ENCODE data around the gene BSG. TPM values are rescaled to one million over a fixed set of nuclear protein-coding genes. Genes with fewer than 3 reads are reported as not detected.

Gene BSG
- total RNA-seq, 1 experiment from 2014 or later: 653 TPM

DNA sequence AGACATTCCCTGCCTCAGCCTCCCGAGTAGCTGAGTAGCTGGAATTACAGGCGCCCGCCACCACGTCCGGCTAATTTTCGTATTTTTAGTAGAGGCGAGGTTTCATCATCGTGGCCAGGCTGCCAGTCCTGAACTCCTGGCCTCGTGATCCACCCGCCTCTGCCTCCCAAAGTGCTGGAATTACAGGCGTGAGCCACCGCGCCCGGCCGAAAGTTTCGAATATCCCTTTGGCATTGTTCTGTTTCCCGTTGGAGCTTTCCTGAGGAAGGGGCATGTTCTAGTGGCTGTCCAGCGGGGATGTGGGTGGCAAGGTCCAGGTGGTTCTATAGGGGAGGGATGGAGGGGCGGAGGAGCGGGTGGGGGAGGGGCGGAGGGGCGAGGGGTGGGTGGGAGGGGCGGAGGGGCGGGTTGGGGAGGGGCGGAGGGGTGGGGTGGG is 2.1 kb upstream of the BSG start:
- H3K27me3 ChIP-seq (ENCODE audit: control insufficient read depth, insufficient read depth, low read length): no peaks in the 10 kb centered on the region
- ChIA-PET CTCF (no interaction called here), POLR2A (no interaction called here)
- peaks cover 9% of the 10 kb centered on the region for H3K4me1 ChIP-seq (ENCODE audit: control insufficient read depth, insufficient read depth, low read length)
- H3K9me3 ChIP-seq (ENCODE audit: control insufficient read depth, insufficient read depth, low read depth, low read length): no peaks in the 10 kb centered on the region
- ATAC-seq: no peak
- peak overlapping the region; percentile 18 to 31 for H3K4me3 ChIP-seq (ENCODE audit: low read depth in 2 of 2, low read length in 2 of 2)
- DNase-seq (ENCODE audit: low read depth, low spot score): no peak
- in situ Hi-C loops (cut with HindIII; ENCODE audit: low pct_unique_long_range_greater_than_20kb, low sequenced_read_pairs): no loop called here
- BruUV-seq (replicated peaks): no TSS peak
- peaks cover 8% of the 10 kb centered on the region; the same call in 1 of the 2 replicates for H3K36me3 ChIP-seq (ENCODE audit: control insufficient read depth, insufficient read depth, low read length)
- H3K27ac ChIP-seq (ENCODE audit: low read length): peak overlapping the region; percentile 80
- TF ChIP-seq REST (IDR thresholded peaks at IDR 0.05; ENCODE audit: insufficient read depth in 1 of 2, low read depth in 2 of 2, low read length in 1 of 2): no peak
- no peak for TF ChIP-seq CTCF (IDR thresholded peaks at IDR 0.05)
- no peak for TF ChIP-seq POLR2AphosphoS5 (IDR thresholded peaks at IDR 0.05; ENCODE audit: low read depth, low read length)
- no peak for TF ChIP-seq TCF7L2 (IDR thresholded peaks at IDR 0.05; ENCODE audit: low read depth, low read length)
- no peak for TF ChIP-seq SIN3A (IDR thresholded peaks at IDR 0.05; ENCODE audit: borderline replicate concordance, insufficient read depth, low read depth, low read length)
- intact Hi-C loops (cut with micrococcal nuclease; ENCODE audit: unreplicated experiment): no loop called here

- CTCF ChIA-PET: no interaction called here
- Histone ChIP-seq H3K27ac (ENCODE audit: low read length) (peak overlapping the region; percentile 97), H3K27me3 (ENCODE audit: control insufficient read depth, insufficient read depth, low read length) (no peaks in the 10 kb centered on the region), H3K4me3 (ENCODE audit: low read depth in 2 of 2, low read length in 2 of 2) (peak overlapping the region; percentile 78 to 87), H3K4me1 (ENCODE audit: control insufficient read depth, insufficient read depth, low read length) (peaks cover 10% of the 10 kb centered on the region), H3K36me3 (ENCODE audit: control insufficient read depth, insufficient read depth, low read length) (peaks cover 8% of the 10 kb centered on the region; the same call in 1 of the 2 replicates), H3K9me3 (ENCODE audit: control insufficient read depth, insufficient read depth, low read depth, low read length) (no peaks in the 10 kb centered on the region)
- BruUV-seq (replicated peaks): TSS peak; percentile 94
- POLR2A ChIA-PET: no interaction called here
- ATAC-seq: peak; percentile 47
- TF ChIP-seq CTCF (IDR thresholded peaks at IDR 0.05): no peak
- TF ChIP-seq TCF7L2 (IDR thresholded peaks at IDR 0.05; ENCODE audit: low read depth, low read length): peak; percentile 45; the same call in 1 of the 2 replicates
- no peak for DNase-seq (ENCODE audit: low read depth, low spot score)
- intact Hi-C loops (cut with micrococcal nuclease; ENCODE audit: unreplicated experiment) (no loop called here), in situ Hi-C loops (cut with HindIII; ENCODE audit: low pct_unique_long_range_greater_than_20kb, low sequenced_read_pairs) (no loop called here)
Measured at GRCh38 chr19:570937-571565, 1.3 kb upstream of the BSG start.
